Measurements from ENCODE around the gene BNC2. TPM values are rescaled to one million over a fixed set of nuclear protein-coding genes. Genes with fewer than 3 reads are reported as not detected.

The BNC2 gene
- total and polyA plus RNA-seq, 2 of the 13 experiments (the other 11 are each of a cell fraction or from before 2014, with no cell fraction given), result not detected

- intact Hi-C loops (cut with micrococcal nuclease; ENCODE audit: unreplicated experiment) (no loop called here), in situ Hi-C loops (cut with HindIII; ENCODE audit: extremely low pct_ligation_motif_present, low pct_unique_long_range_greater_than_20kb) (no loop called here)
- no peak for ATAC-seq
- 3% methylated on average over 4 of the region's 4 CpGs for WGBS (ENCODE audit: low lambda C conversion rate)
- no peak for FAIRE-seq
- no peaks in the 10 kb centered on the region for H3K9me3 ChIP-seq (ENCODE audit: low read length)
- DNase-seq (ENCODE audit: low spot score), result no peak
- H3K4me3 ChIP-seq (replicated peaks in 1 of 3; ENCODE audit: insufficient read depth in 1 of 3, low read depth in 2 of 3, low read length in 3 of 3), result no peak overlapping the region
- no peaks in the 10 kb centered on the region for H3K4me1 ChIP-seq (ENCODE audit: insufficient read depth, low read length)
- peaks cover 0 to 1% of the 10 kb centered on the region in 2 experiments; a peak in 1 of 5 replicates for H3K27me3 ChIP-seq (ENCODE audit: control insufficient read depth in 1 of 2, insufficient read depth in 2 of 2, low read length in 2 of 2)
- H3K9ac ChIP-seq (ENCODE audit: insufficient read depth, low read depth, low read length), result no peak overlapping the region
- H4K20me1 ChIP-seq (ENCODE audit: insufficient read depth, low read length), result no peaks in the 10 kb centered on the region
- ChIA-PET CTCF (ENCODE audit: low intra/inter-chr PET ratio, low total read pairs) (no interaction called here), POLR2A (no interaction called here)
- no TSS peak for BruUV-seq (replicated peaks)
- H3K27ac ChIP-seq (ENCODE audit: extremely low read length, insufficient read depth, low read length), result no peak overlapping the region
- no peak for TF ChIP-seq ZHX2 (IDR thresholded peaks at IDR 0.05; ENCODE audit: low read depth)
- no peak for TF ChIP-seq ZHX2 (CRISPR knock-in tag; IDR thresholded peaks at IDR 0.05; ENCODE audit: borderline replicate concordance)
- no peak for TF ChIP-seq SOX6 (IDR thresholded peaks at IDR 0.05)
- no peak for TF ChIP-seq SOX6 (CRISPR knock-in tag; IDR thresholded peaks at IDR 0.05)
- TF ChIP-seq PCBP2 (optimal IDR thresholded peaks at IDR 0.05; ENCODE audit: low read depth, low read length, poor library complexity, severe bottlenecking), result no peak
- TF ChIP-seq ZNF24 (IDR thresholded peaks at IDR 0.05), result no peak
- H3K4me2 ChIP-seq (ENCODE audit: low read depth, low read length), result no peak overlapping the region
- no peaks in the 10 kb centered on the region for H3K36me3 ChIP-seq (replicated peaks in 1 of 2; ENCODE audit: control insufficient read depth in 1 of 2, insufficient read depth in 2 of 2, low read length in 2 of 2)
- H3K79me2 ChIP-seq (ENCODE audit: insufficient read depth, low read length), result no peaks in the 10 kb centered on the region
- H2AFZ ChIP-seq (ENCODE audit: low read length), result no peak overlapping the region
Measured at GRCh38 chr9:16611001-16611400, 259.5 kb downstream of the BNC2 start.
